IMR-90 (cell line): ENCODE data around the gene RFPL3.

Source experiments
- POLR2A ChIP-seq: IDR thresholded peaks from 2 replicates; pipeline ENCODE4 v1.6.1; 2012; ENCODE audit warnings: mild to moderate bottlenecking, low read depth, low read length
- TF ChIP-seq, protein P1 (sequence below): conservative IDR thresholded peaks from 2 replicates; pipeline ENCODE4 v1.5.1; 2012; ENCODE audit warnings: mild to moderate bottlenecking, low read depth, low read length, improper control_type of control experiment

GRCh38 chr22:32342977-32343376 is 14.7 kb upstream of the RFPL3 start:
- no peak for TF ChIP-seq POLR2A
- TF ChIP-seq, protein P1, sequence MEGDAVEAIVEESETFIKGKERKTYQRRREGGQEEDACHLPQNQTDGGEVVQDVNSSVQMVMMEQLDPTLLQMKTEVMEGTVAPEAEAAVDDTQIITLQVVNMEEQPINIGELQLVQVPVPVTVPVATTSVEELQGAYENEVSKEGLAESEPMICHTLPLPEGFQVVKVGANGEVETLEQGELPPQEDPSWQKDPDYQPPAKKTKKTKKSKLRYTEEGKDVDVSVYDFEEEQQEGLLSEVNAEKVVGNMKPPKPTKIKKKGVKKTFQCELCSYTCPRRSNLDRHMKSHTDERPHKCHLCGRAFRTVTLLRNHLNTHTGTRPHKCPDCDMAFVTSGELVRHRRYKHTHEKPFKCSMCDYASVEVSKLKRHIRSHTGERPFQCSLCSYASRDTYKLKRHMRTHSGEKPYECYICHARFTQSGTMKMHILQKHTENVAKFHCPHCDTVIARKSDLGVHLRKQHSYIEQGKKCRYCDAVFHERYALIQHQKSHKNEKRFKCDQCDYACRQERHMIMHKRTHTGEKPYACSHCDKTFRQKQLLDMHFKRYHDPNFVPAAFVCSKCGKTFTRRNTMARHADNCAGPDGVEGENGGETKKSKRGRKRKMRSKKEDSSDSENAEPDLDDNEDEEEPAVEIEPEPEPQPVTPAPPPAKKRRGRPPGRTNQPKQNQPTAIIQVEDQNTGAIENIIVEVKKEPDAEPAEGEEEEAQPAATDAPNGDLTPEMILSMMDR: no peak
